Activated CD4-positive, alpha-beta T cell treated with anti-CD3 and anti-CD28 coated beads, Interleukin-2, amount 50 U/mL, for 1 hour (primary cell): ENCODE results near the gene DNASE1L3.

Experiments used
- DNase-seq: peaks from one replicate; pipeline ENCODE4 v3.0.0-alpha.2; 2020

The DNASE1L3 gene

DNA sequence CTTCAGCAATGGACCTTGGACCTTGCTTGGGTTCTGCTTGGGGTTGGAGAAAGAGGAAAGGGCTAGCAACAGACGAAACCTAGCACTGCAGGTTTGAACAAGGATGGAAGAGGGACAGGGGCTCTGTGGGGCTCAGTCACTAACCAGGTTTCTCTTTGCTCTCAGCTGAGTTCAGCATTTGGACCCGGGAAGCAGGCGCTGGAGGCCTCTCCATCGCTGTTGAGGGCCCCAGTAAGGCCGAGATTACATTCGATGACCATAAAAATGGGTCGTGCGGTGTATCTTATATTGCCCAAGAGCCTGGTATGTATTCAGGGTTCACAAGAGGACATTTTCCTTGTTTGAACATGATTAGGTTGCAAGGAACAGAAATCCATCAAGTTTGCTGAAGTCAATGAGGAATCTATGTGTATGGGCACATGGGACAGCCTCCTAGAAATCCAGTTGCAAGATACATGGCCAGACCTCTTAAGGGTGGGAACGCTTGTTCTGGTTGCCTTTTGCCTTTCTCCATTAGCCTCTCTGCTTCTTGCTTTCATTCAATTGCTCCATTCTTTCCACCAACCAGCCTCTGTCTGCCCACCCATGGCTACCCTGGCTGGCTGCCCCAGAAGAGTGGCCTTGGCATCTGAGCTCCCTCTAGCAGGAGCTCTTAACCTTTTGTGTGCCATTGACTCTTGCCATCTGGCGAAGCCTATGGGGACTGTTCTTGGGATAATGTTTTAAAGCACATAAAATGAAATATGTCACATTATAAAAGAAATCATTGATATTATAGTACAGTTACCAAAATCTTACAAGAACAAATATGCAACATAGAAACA, 55.9 kb downstream of the DNASE1L3 start:
- DNase-seq: no peak

DNA sequence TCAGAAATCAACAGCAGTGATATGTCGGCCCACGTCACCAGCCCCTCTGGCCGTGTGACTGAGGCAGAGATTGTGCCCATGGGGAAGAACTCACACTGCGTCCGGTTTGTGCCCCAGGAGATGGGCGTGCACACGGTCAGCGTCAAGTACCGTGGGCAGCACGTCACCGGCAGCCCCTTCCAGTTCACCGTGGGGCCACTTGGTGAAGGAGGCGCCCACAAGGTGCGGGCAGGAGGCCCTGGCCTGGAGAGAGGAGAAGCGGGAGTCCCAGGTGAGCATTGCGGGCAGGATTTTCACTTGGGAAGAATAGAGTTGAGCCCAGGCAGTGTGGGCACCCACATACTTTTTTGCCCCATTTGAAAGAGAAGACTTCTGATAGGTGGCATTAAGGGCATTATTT, 57.4 kb downstream of the DNASE1L3 start:
- no peak for DNase-seq

DNA sequence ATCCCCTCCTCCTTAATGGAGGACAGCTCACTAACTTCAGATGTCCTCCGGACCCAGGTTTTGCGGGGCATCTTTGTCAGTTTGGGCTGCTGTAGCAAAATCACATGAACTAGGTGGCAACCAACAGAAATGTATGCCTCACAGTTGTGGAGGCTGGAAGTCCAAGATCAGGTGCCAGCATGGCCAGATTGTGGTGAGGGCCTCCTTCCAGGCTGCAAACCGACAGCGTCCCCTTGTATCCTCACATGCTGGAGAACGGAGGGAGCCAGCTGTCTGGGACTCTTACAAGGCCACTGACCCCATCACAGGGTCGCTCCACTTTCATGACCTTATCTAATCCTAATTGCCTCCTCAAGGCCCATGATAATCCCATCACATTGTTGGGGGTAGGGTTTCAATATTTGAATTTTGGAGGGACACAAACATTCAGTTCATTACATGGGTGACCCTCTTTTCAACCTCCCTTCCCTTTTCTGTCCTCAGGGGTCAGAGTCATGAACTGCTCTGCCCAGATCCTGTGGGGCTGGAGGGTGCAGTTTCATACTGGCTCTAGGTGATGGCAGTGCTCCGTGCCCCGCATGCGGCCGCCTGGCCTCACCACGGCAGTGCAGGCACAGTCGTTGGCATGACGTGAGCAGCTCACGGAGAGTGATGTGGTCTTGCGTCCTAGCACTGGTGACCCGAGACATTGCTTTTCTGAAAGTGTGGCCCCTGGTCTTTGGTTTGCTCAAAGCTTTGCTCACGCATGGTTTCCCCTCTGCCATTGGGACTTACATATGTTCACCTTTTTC, 58.4 kb downstream of the DNASE1L3 start:
- DNase-seq: no peak

- DNase-seq: no peak
Observed at GRCh38 chr3:58151637-58152036, 59.1 kb downstream of the DNASE1L3 start.

- no peak for DNase-seq
Observed at GRCh38 chr3:58150810-58151199, 60.0 kb downstream of the DNASE1L3 start.

DNA sequence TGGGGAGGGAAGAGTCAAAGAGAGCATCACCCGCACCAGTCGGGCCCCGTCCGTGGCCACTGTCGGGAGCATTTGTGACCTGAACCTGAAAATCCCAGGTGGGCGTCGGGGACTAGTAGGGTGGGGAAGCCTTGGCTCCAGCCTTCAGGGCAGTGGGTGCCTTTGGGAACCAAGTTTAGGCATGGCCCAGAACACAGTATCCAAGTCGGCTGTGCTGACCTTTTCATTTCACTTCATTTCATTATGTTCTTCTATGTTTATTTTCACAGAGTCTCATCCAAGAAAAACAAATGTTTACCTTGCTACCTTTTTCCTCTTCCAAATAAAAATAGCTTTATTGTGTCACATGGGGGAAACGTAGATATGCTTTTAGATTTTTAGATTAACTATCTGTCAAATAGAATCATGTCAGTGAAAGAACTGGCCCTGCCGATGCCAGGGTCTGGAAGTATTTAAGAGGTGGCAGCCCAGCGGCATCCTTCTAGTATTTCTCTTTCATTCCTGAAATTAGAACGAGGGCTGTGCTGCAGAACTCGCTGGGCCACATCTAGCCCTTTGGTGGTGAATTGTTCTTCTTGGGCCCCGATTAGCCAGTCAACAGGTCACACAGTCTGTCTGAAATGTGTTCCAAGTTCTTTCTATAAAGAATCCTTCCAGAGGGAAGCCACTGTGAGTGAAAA, 60.5 kb downstream of the DNASE1L3 start:
- no peak for DNase-seq

DNA sequence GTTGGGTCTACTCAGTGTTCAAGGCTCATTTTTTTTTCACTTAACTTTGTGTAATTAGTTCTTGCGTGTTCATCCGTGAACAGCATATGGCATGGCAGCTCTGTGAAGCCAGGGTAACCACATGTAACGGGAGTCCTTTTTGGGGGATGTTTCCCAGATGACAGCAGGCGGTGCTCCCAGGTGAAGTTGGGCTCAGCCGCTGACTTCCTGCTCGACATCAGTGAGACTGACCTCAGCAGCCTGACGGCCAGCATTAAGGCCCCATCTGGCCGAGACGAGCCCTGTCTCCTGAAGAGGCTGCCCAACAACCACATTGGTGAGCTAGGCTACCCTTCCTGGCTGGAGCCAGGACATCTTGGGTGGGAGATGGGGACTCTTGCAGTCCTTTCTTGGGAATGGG, 62.7 kb downstream of the DNASE1L3 start:
- no peak for DNase-seq

DNA sequence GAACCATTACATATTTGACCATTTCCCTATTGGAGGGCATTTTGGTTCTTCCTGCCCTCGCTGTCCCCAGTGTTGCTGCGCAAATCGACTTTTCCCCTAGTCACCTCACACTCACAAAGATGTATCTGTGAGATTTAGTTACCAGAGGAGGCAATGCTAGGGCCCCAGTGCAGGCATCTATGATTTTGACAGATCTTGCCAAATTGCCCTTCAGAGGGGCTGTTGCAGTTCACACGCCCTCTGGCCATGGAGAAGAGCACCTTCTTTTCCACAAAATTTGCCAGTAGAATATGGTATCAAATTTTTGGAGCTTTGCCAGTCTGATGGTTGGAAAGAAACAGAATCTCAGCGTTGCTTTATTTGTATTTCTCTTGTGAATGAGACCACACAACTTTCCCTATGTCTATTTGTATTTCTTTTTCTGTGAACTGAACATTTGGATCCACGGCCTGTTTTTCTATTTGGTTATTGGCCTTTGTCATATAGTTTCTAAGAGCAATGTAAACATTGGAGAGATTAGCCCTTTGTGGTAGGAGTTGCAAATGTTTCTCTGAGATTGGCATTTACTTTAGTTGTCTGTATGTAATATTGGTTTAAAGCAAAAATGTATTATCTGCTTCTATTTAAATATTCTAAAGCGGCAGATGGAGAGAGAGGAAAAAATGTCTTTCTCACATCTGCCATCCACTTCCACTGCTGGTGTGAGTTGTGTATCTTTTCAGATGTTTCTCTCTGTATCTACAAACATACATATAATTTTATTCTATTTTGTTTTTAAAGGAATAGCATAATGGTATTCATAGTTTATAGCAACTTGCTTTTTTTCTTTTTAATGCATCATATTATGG, 66.1 kb downstream of the DNASE1L3 start:
- no peak for DNase-seq

- no peak for DNase-seq
Observed at GRCh38 chr3:58143417-58144055, 67.2 kb downstream of the DNASE1L3 start.
